LNCaP clone FGC (cell line): ENCODE measurements around the gene DDAH1.

ENCODE experiments used
- DNase-seq: peaks from one replicate; pipeline ENCODE4 v3.0.0-alpha.2; 2011; ENCODE audit warnings: low read depth
- H3K4me3 ChIP-seq: 2 replicates; pipeline ENCODE4 v1.5.1; 2011; ENCODE audit warnings: mild to moderate bottlenecking, low read depth, low read length, control low read depth
- CTCF ChIP-seq: IDR thresholded peaks from 2 replicates; pipeline ENCODE4 v1.5.1; 2012; ENCODE audit warnings: mild to moderate bottlenecking; ENCODE audit not compliant: control insufficient read depth, insufficient read depth; ENCODE audit errors: extremely low read depth

Gene DDAH1

GRCh38 chr1:85277802-85278201 lies 187.2 kb downstream of the DDAH1 start:
- peak; percentile 50 for DNase-seq
- TF ChIP-seq CTCF, result no peak

GRCh38 chr1:85276978-85277639 lies 187.8 kb downstream of the DDAH1 start:
- TF ChIP-seq CTCF, result no peak
- H3K4me3 ChIP-seq, result peak overlapping the region; percentile 89
- DNase-seq, result no peak

More at GRCh38 chr1:85277802-85278201, 187.2 kb downstream of the DDAH1 start:
- no peak overlapping the region for H3K4me3 ChIP-seq

DNA sequence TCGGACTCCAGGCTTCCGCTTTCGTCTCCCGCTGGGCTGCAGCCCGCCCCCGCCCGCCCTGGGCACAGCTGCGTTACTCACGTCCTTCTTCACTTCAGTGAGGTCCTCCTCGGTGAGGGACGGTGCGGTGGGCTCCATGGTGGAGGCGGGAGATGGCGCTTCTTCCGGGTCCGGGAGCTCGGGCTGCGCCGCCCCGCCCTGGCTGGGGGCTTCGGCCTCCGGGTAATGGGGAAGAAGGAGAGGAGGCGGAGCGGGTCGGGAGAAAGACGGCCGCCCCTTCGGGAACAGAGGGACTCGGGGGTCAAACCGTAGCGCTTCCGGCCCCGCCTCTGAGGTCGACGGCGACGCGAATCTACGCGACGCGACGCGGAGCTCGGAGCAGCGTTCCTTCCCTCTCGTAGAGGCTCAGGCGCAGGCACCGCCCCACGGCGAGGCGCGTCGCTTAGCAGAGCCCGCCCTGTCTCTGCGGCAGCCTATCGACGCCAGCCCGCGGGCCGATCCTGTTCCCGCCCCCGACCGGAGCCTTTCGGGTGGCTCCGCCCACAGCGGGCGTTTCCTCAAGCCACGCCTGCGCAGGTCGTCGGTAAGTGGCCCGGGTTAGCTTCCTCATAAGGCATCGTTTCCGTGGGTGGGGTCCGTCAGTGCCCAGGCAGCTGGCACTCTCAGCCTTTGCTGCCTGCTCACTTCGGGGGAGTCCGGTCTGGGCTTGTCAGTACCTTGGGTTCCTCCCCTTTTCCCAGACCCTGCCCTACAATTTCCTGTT lies 188.6 kb downstream of the DDAH1 start, which contains the start of gene BCL10:
TSS of gene BCL10 (minus strand) at position 418 of the 763 bp plus-strand sequence. CDS start at position 138, 280 bp downstream.
- no peak for TF ChIP-seq CTCF
- H3K4me3 ChIP-seq, result peak within 1 kb of the TSS; percentile 89
- peak; percentile 95 for DNase-seq

DNA sequence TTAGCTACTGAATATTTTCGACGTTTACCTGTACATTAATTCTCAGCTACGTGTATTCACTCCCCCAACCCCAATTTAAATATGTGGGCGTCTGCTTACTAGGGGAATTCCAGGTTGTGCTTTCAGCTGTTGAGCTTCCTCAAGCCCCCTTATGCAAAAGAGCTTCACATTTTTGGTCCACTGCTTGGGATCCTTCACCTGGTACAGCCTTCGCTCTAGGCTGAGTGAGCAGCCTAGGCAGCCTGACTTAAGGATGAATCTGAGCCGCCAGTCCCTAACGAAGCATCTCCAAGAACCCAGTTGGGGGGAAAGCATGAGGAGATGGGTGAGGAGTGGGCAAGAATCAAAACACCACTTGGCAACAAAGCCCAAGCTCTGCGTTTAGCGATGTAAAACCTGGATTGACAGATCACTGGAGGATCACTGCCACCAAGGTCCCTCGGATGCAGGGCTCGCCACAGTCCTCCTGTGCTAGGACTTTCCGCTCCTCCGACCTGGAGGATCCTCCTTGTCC lies 189.2 kb downstream of the DDAH1 start:
- TF ChIP-seq CTCF, result no peak
- no peak for DNase-seq
- peak overlapping the region; percentile 89 for H3K4me3 ChIP-seq

DNA sequence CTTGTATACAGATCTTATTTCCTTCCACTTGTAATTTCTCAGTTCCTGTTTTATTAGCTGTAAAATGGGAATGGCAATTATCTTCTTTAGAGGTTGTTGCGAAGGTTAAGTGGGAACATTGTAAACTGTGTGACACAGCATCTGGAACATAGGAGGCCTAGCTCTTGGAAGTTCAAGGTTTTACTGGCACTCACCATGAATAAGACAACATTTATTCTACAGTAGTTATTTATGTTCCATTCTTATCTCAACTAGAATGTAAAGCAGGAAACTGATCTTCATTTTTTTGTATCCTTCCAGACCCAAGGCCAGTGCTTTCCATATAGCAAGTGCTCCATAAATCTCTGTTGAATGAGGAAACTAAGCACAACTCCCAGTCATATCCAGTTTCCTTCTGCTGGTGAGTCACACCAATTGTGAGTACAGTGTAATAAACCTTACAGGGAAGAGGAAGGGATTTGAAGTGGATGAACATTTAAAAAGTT lies 189.9 kb downstream of the DDAH1 start:
- TF ChIP-seq CTCF, result no peak
- H3K4me3 ChIP-seq, result peak overlapping the region; percentile 89
- peak; percentile 61 for DNase-seq

- DNase-seq, result no peak
- TF ChIP-seq CTCF, result no peak
- H3K4me3 ChIP-seq, result no peak overlapping the region
Measured at GRCh38 chr1:85273397-85273796, 191.6 kb downstream of the DDAH1 start.
